A673 (cell line): Measurements from ENCODE around the gene ELL.

ENCODE experiments used
- CTCF ChIP-seq: fragments of 300-800, 200-600 bp; sonication (generic); conservative IDR thresholded peaks from 2 replicates; pipeline ENCODE4 v1.5.1; 2017; ENCODE audit warnings: low read depth, mild to moderate bottlenecking, antibody characterized with exemption, low read length, moderate library complexity, mixed read lengths
- EZH2 ChIP-seq: fragments of 200-600 bp; sonication (generic); IDR thresholded peaks from 2 replicates; pipeline ENCODE4 v1.6.1; 2017; ENCODE audit warnings: borderline replicate concordance, low read depth, mild to moderate bottlenecking, mixed read lengths, antibody characterized with exemption, low read length; ENCODE audit not compliant: poor library complexity, severe bottlenecking

GRCh38 chr19:18401580-18402112 is 120.2 kb downstream of the ELL start:
- TF ChIP-seq CTCF = 0 out of 2 replicates have a peak, but pooled peaks have one; percentile 35
- no peak for TF ChIP-seq EZH2
